ENCODE measurements around the gene LCK.

LCK gene

GRCh38 chr1:32216566-32216965 is 34.5 kb upstream of the LCK start:
- no peak for DNase-seq (ENCODE audit: low read depth)
- H3K4me3 ChIP-seq (ENCODE audit: low read depth, low read length), result no peak overlapping the region
- TF ChIP-seq, protein P1, sequence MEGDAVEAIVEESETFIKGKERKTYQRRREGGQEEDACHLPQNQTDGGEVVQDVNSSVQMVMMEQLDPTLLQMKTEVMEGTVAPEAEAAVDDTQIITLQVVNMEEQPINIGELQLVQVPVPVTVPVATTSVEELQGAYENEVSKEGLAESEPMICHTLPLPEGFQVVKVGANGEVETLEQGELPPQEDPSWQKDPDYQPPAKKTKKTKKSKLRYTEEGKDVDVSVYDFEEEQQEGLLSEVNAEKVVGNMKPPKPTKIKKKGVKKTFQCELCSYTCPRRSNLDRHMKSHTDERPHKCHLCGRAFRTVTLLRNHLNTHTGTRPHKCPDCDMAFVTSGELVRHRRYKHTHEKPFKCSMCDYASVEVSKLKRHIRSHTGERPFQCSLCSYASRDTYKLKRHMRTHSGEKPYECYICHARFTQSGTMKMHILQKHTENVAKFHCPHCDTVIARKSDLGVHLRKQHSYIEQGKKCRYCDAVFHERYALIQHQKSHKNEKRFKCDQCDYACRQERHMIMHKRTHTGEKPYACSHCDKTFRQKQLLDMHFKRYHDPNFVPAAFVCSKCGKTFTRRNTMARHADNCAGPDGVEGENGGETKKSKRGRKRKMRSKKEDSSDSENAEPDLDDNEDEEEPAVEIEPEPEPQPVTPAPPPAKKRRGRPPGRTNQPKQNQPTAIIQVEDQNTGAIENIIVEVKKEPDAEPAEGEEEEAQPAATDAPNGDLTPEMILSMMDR (conservative IDR thresholded peaks at IDR 0.05; ENCODE audit: low read depth, low read length), result no peak

DNA sequence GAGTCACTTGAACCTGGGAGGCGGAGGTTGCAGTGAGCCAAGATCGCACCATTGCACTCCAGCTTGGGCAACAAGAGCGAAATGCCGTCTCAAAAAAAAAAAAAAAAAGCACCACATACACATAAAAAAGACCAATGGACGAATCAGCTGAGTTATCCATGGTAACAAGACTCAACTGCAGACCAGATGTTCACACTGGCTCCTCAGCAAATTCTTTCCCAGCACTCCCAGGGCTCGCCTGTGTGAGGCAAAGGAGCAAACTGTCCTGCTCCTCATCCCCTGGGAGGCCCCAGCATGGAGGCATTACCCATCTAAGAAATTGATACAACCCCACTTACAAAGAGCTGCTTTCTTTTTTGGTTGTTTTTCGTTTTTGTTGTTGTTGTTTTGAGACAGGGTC is 32.0 kb upstream of the LCK start:
- DNase-seq (ENCODE audit: low read depth), result no peak
- no peak overlapping the region for H3K4me3 ChIP-seq (ENCODE audit: low read depth, low read length)
- TF ChIP-seq, protein P1 (conservative IDR thresholded peaks at IDR 0.05; ENCODE audit: low read depth, low read length), result no peak

GRCh38 chr1:32220746-32221580 is 30.1 kb upstream of the LCK start:
- peak overlapping the region; percentile 95 for H3K4me3 ChIP-seq (ENCODE audit: low read depth, low read length)
- TF ChIP-seq, protein P1 (conservative IDR thresholded peaks at IDR 0.05; ENCODE audit: low read depth, low read length), result no peak
- DNase-seq (ENCODE audit: low read depth), result no peak

- H3K4me3 ChIP-seq (ENCODE audit: low read depth, low read length), result peak overlapping the region; percentile 95
- TF ChIP-seq, protein P1 (conservative IDR thresholded peaks at IDR 0.05; ENCODE audit: low read depth, low read length), result no peak
Observed at GRCh38 chr1:32221581-32221979, 29.5 kb upstream of the LCK start.

GRCh38 chr1:32221980-32222755 is 28.9 kb upstream of the LCK start, which contains the start of the genes EIF3I and TMEM234:
TSS of gene EIF3I (plus strand) at chr1:32222407. CDS start at chr1:32222442, 35 bp downstream.
TSS of gene TMEM234 (minus strand) at chr1:32222353. CDS start at chr1:32222322, 31 bp downstream.
- TF ChIP-seq, protein P1 (conservative IDR thresholded peaks at IDR 0.05; ENCODE audit: low read depth, low read length), result no peak
- peak within 1 kb of the TSS; percentile 95 for H3K4me3 ChIP-seq (ENCODE audit: low read depth, low read length)
- peak; percentile 91 for DNase-seq (ENCODE audit: low read depth)

More at GRCh38 chr1:32221581-32221979, 29.5 kb upstream of the LCK start:
- DNase-seq (ENCODE audit: low read depth), result no peak

DNA sequence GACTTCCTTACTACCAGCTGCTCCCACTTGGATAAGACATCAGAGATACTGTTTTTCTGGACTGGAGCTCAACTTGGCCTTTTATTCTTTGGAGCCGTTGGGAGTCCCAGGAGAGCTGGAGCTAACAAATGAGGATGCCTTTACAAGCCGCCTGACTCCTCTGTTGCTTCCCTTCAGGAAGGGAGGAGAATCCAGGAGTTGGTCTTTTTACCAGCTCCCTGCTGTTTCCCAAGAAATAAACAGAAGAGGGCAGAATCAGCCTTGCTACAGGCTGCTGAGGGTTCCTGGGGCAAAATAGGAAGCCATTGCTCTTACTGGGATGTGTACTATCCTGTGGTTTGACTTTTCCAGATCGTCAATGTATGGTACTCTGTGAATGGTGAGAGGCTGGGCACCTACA is 27.4 kb upstream of the LCK start:
- TF ChIP-seq, protein P1 (conservative IDR thresholded peaks at IDR 0.05; ENCODE audit: low read depth, low read length), result peak; percentile 41
- DNase-seq (ENCODE audit: low read depth), result no peak
- H3K4me3 ChIP-seq (ENCODE audit: low read depth, low read length), result no peak overlapping the region

Measured in choroid plexus epithelial cell (primary cell).